ENCODE measurements around the gene SCN5A. TPM values are rescaled to one million over a fixed set of nuclear protein-coding genes. Genes with fewer than 3 reads are reported as not detected.

The SCN5A gene
- total RNA-seq, 1 experiment from 2014 or later, result 0.16 TPM

DNA sequence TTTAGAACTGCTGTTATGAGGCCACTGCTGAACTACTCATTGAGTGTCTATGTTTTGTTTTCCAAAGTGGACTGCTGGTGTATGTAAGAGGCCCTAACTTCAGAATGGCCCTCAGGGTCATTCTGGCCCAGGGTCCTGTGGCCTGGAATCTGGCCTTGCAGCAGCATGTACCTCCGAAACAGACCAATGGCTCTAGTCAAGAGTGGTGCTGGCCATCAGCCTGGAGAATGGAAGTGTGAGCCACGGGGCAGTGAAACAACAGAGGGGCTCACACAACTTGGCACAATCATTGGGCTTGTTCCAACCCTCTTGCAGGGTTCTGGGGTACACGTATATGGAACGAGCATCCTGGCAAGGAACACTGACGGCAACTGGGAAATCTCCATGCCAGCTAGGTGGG is 40.5 kb downstream of the SCN5A start:
- H3K27ac Mint-ChIP-seq (ENCODE audit: unreplicated experiment), result no peak overlapping the region
- no peak for TF ChIP-seq CTCF (IDR thresholded peaks at IDR 0.05; ENCODE audit: insufficient read depth in 1 of 2, low read depth in 1 of 2, low read length in 1 of 2, severe bottlenecking in 1 of 2, unreplicated experiment in 1 of 2)
- DNase-seq, result no peak
- Histone ChIP-seq H3K4me3 (ENCODE audit: low read depth, low read length) (no peak overlapping the region), H3K27me3 (replicated peaks; ENCODE audit: control insufficient read depth, insufficient read depth, low read length) (no peaks in the 10 kb centered on the region), H3K9me3 (no peaks in the 10 kb centered on the region), H3K36me3 (ENCODE audit: control insufficient read depth, insufficient read depth, low read length) (no peaks in the 10 kb centered on the region), H3K4me1 (no peaks in the 10 kb centered on the region)
- H3K4me1 Mint-ChIP-seq (ENCODE audit: low read depth, unreplicated experiment), result no peaks in the 10 kb centered on the region
- ChIA-PET POLR2A (no interaction called here), CTCF (no interaction called here)
- no peaks in the 10 kb centered on the region for H3K36me3 Mint-ChIP-seq (ENCODE audit: insufficient read depth, unreplicated experiment)
- H3K4me3 Mint-ChIP-seq (ENCODE audit: unreplicated experiment), result no peak overlapping the region
- H3K9me3 Mint-ChIP-seq (ENCODE audit: unreplicated experiment), result no peaks in the 10 kb centered on the region
- peaks cover 9% of the 10 kb centered on the region for H3K27me3 Mint-ChIP-seq (ENCODE audit: insufficient read depth, unreplicated experiment)
- BruUV-seq (replicated peaks), result no TSS peak
- intact Hi-C loops (cut with micrococcal nuclease; ENCODE audit: unreplicated experiment), result no loop called here

GRCh38 chr3:38608086-38608775 is 41.3 kb downstream of the SCN5A start:
- POLR2A ChIA-PET, result no interaction called here
- Histone ChIP-seq H3K4me3 (ENCODE audit: low read depth, low read length) (no peak overlapping the region), H3K4me1 (no peaks in the 10 kb centered on the region), H3K27me3 (replicated peaks; ENCODE audit: control insufficient read depth, insufficient read depth, low read length) (no peaks in the 10 kb centered on the region), H3K9me3 (no peaks in the 10 kb centered on the region), H3K36me3 (ENCODE audit: control insufficient read depth, insufficient read depth, low read length) (no peaks in the 10 kb centered on the region)
- Mint-ChIP-seq H3K27ac (ENCODE audit: unreplicated experiment) (no peak overlapping the region), H3K27me3 (ENCODE audit: insufficient read depth, unreplicated experiment) (peaks cover 9% of the 10 kb centered on the region), H3K9me3 (ENCODE audit: unreplicated experiment) (no peaks in the 10 kb centered on the region), H3K36me3 (ENCODE audit: insufficient read depth, unreplicated experiment) (no peaks in the 10 kb centered on the region), H3K4me1 (ENCODE audit: low read depth, unreplicated experiment) (no peaks in the 10 kb centered on the region), H3K4me3 (ENCODE audit: unreplicated experiment) (no peak overlapping the region)
- intact Hi-C loops (cut with micrococcal nuclease; ENCODE audit: unreplicated experiment), result no loop called here
- no peak for TF ChIP-seq CTCF (IDR thresholded peaks at IDR 0.05; ENCODE audit: insufficient read depth in 1 of 2, low read depth in 1 of 2, low read length in 1 of 2, severe bottlenecking in 1 of 2, unreplicated experiment in 1 of 2)
- no TSS peak for BruUV-seq (replicated peaks)
- no peak for DNase-seq
- CTCF ChIA-PET, result no interaction called here

DNA sequence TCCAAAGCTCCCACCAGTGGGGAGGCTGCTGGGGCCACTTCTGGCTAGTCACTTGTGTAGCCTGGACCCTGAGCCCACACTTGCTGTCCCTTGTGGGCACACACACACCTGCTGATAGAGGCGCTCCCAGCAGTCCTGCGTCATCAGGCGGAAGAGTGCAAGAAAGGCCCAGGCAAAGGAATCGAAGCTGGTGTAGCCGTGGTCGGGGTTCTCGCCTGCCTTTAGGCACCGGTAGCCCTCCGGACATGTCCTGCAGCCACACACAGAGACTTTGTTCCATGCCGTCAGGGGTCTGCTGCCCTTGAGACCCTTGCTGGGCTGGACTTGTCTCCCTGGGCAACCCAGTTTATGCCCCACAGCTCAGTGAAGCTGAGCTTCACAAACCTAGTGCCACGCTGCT is 42.9 kb downstream of the SCN5A start:
- H3K4me1 ChIP-seq, result no peaks in the 10 kb centered on the region
- Mint-ChIP-seq H3K27ac (ENCODE audit: unreplicated experiment) (no peak overlapping the region), H3K36me3 (ENCODE audit: insufficient read depth, unreplicated experiment) (no peaks in the 10 kb centered on the region), H3K4me3 (ENCODE audit: unreplicated experiment) (no peak overlapping the region), H3K9me3 (ENCODE audit: unreplicated experiment) (no peaks in the 10 kb centered on the region), H3K27me3 (ENCODE audit: insufficient read depth, unreplicated experiment) (peaks cover 9% of the 10 kb centered on the region), H3K4me1 (ENCODE audit: low read depth, unreplicated experiment) (no peaks in the 10 kb centered on the region)
- no TSS peak for BruUV-seq (replicated peaks)
- DNase-seq, result no peak
- TF ChIP-seq CTCF (IDR thresholded peaks at IDR 0.05; ENCODE audit: insufficient read depth in 1 of 2, low read depth in 1 of 2, low read length in 1 of 2, severe bottlenecking in 1 of 2, unreplicated experiment in 1 of 2), result no peak
- ChIA-PET CTCF (no interaction called here), POLR2A (interaction anchor here (0.5 kb wide), 1 partner anchor 275 kb away, joined by 5 read pairs; no protein-coding TSS in a partner anchor)
- no peaks in the 10 kb centered on the region for H3K36me3 ChIP-seq (ENCODE audit: control insufficient read depth, insufficient read depth, low read length)
- no peak overlapping the region for H3K4me3 ChIP-seq (ENCODE audit: low read depth, low read length)
- no peaks in the 10 kb centered on the region for H3K9me3 ChIP-seq
- intact Hi-C loops (cut with micrococcal nuclease; ENCODE audit: unreplicated experiment), result no loop called here
- H3K27me3 ChIP-seq (replicated peaks; ENCODE audit: control insufficient read depth, insufficient read depth, low read length), result no peaks in the 10 kb centered on the region
